Measurements from ENCODE around the gene LETM1. TPM values are rescaled to one million over a fixed set of nuclear protein-coding genes. Genes with fewer than 3 reads are reported as not detected.

The LETM1 gene
- total and polyA plus RNA-seq, 2 of the 13 experiments (the other 11 are each of a cell fraction or from before 2014, with no cell fraction given): 9.7 to 41.6 TPM

- TF ChIP-seq AKNA (CRISPR knock-in tag; IDR thresholded peaks at IDR 0.05; ENCODE audit: borderline replicate concordance) (no peak), RNF2 (conservative IDR thresholded peaks at IDR 0.05; ENCODE audit: low read depth) (no peak), RAD51 (IDR thresholded peaks at IDR 0.05; ENCODE audit: borderline replicate concordance) (no peak), GPBP1L1 (CRISPR knock-in tag; IDR thresholded peaks at IDR 0.05) (no peak), HNRNPH1 (optimal IDR thresholded peaks at IDR 0.05; ENCODE audit: low read depth, low read length) (no peak), TBP (CRISPR knock-in tag; IDR thresholded peaks at IDR 0.05) (no peak), NFE2L1 (CRISPR knock-in tag; IDR thresholded peaks at IDR 0.05; ENCODE audit: borderline replicate concordance) (no peak), ZFY (CRISPR knock-in tag; IDR thresholded peaks at IDR 0.05) (peak; percentile 53; the same call in 1 of the 2 replicates), ZNF800 (CRISPR knock-in tag; IDR thresholded peaks at IDR 0.05) (no peak), ZNF382 (CRISPR knock-in tag; IDR thresholded peaks at IDR 0.05; ENCODE audit: borderline replicate concordance) (no peak), CAMTA2 (CRISPR knock-in tag; IDR thresholded peaks at IDR 0.05; ENCODE audit: borderline replicate concordance) (peak; percentile 61; the same call in 1 of the 2 replicates), ARID4A (CRISPR knock-in tag; IDR thresholded peaks at IDR 0.05; ENCODE audit: borderline replicate concordance) (peak; percentile 54; the same call in 1 of the 2 replicates), TFDP1 (CRISPR knock-in tag; IDR thresholded peaks at IDR 0.05; ENCODE audit: borderline replicate concordance) (no peak), HNRNPL (IDR thresholded peaks at IDR 0.05; ENCODE audit: low read depth, low read length) (peak; percentile 91)
Observed at GRCh38 chr4:1786544-1787362, 69.2 kb downstream of the LETM1 start (continued).
